ENCODE results near the gene ZDHHC1. TPM values are rescaled to one million over a fixed set of nuclear protein-coding genes. Genes with fewer than 3 reads are reported as not detected.
A peak's percentile ranks its signal among the peaks of the same experiment; 100 is the strongest.

The ZDHHC1 gene
- polyA plus RNA-seq, 3 donors = 3.3 to 14.2 (median 6.0) TPM

DNA sequence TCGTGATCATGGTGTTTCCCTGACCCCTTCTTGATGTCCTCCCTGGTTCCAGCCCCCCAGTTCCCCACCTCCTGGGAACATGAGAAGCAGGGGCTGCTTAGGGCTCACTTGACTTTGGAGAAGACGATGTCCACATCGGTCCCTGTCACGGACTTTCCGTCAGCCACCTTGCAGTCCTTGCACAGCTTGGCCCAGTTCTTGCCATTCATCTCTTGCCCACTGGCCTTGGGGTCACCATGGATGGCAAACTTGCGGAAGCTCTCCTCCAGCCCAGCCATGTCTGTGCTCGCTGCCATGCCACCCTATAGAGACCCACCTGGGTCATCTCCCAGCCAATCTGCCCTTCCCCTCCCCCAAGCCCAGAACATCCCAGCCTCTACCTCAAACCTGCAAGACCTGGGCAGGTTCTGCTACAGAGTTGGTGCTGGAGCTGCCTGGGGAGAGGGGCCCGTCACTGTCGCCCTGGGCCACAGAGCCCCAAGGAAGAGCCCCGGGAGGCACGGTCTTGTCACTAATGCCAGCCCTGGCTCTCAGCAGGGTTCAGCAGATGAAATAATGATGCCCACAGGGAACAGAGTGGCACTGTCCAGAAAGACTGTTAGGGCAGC lies 25.4 kb downstream of the ZDHHC1 start:
- peaks cover 66% of the 10 kb centered on the region for H3K4me1 Mint-ChIP-seq
- no peaks in the 10 kb centered on the region for H3K36me3 ChIP-seq (replicated peaks in 1 of 2; ENCODE audit: control insufficient read depth in 1 of 2, insufficient read depth in 2 of 2, low read length in 2 of 2)
- no peak overlapping the region for H3K9ac ChIP-seq (ENCODE audit: insufficient read depth, low read length, poor library complexity, severe bottlenecking)
- H4K20me1 ChIP-seq (ENCODE audit: insufficient read depth, low read length) = peaks cover 54% of the 10 kb centered on the region
- peaks cover 0 to 8% (median 0%) of the 10 kb centered on the region in 7 donors for H3K9me3 Mint-ChIP-seq
- H3K27ac ChIP-seq (ENCODE audit: low read depth in 1 of 2, low read length in 2 of 2) = peak overlapping the region; percentile 63 to 65
- H3K27me3 Mint-ChIP-seq (ENCODE audit: low read depth in 3 of 3) = peaks cover 19 to 48% (median 33%) of the 10 kb centered on the region in 3 donors
- H3K4me3 Mint-ChIP-seq = peak overlapping the region; percentile 66 to 83
- no peak for DNase-seq
- H3K4me1 ChIP-seq (ENCODE audit: control insufficient read depth in 1 of 2, insufficient read depth in 2 of 2, low read length in 2 of 2) = peaks cover 67 to 69% of the 10 kb centered on the region in 2 donors
- H2AFZ ChIP-seq (ENCODE audit: insufficient read depth, low read depth, low read length, poor library complexity, severe bottlenecking) = no peak overlapping the region
- H3K27ac Mint-ChIP-seq = peak overlapping the region; percentile 88 to 95 (median 94)
- peaks cover 16 to 26% of the 10 kb centered on the region in 2 donors for H3K36me3 Mint-ChIP-seq
- 69% methylated on average over 11 of the region's 11 CpGs for WGBS (ENCODE audit: insufficient coverage)
- H3K9me3 ChIP-seq (replicated peaks in 1 of 2; ENCODE audit: control insufficient read depth in 1 of 2, insufficient read depth in 1 of 2, low read length in 2 of 2) = no peaks in the 10 kb centered on the region
- no peaks in the 10 kb centered on the region for H3K79me2 ChIP-seq (ENCODE audit: insufficient read depth, low read length)
- peaks cover 0 to 19% of the 10 kb centered on the region in 2 donors for H3K27me3 ChIP-seq (ENCODE audit: control insufficient read depth in 2 of 2, insufficient read depth in 2 of 2, low read length in 2 of 2)
- H3K4me3 ChIP-seq (replicated peaks in 1 of 3; ENCODE audit: low read depth in 2 of 3, low read length in 3 of 3) = peak overlapping the region in 2 of 3 experiments; percentile 12 to 78
- intact Hi-C loops (cut with micrococcal nuclease) = no loop called here
- H3K4me2 ChIP-seq (replicated peaks; ENCODE audit: extremely low read depth, low read length, poor library complexity, severe bottlenecking) = peak overlapping the region; percentile 87
- TF ChIP-seq CTCF (IDR thresholded peaks at IDR 0.05) = no peak

DNA sequence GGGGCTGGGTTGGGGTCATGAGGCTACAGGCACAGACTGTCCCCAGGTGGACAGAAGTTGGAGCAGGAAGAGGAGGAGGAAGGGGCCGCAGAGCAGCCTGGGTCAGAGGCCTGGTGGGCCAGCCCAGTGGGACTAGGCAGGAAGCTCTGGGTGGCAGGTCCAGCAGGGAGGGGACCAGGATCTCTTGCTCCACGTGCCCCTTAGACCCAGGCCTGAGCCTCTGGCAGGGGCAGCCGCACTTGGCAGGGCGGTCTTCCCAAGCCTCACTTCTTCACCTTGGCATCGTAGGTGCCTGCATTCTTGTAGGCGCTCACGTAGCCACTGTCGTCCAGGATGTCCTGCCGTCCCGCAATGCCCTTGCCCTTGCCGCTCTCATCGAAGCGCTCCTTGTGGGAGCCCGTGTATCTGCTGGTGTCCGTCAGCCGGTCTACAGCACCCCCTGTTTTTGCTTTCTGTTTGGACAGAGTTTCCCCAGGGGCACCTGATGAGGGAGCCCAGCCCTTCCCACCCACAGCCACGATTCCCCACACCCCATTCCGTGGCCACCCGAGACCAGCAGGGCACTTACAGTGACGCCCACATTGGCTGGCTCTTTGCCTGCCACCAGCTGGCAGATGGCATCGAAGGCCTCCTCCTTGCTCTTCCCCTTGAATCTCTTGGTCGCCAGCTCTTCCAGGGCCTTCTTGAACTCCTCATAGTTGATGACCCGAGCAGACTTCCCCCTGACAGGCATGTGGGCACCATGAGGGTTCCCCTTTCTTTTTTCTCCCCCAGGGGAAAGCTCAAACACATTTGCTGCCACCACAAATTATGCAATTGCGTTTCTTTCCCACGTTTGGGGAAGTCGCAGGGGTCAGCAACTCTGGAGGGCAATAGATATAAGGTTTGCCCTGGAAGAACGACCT lies 26.1 kb downstream of the ZDHHC1 start:
- peaks cover 60 to 61% of the 10 kb centered on the region in 2 donors for H3K4me1 ChIP-seq (ENCODE audit: control insufficient read depth in 1 of 2, insufficient read depth in 2 of 2, low read length in 2 of 2)

More for the DNA sequence above, 26.1 kb downstream of the ZDHHC1 start:
- Histone ChIP-seq H2AFZ (ENCODE audit: insufficient read depth, low read depth, low read length, poor library complexity, severe bottlenecking) (no peak overlapping the region), H3K27me3 (ENCODE audit: control insufficient read depth in 2 of 2, insufficient read depth in 2 of 2, low read length in 2 of 2) (peaks cover 0 to 19% of the 10 kb centered on the region in 2 donors), H3K36me3 (replicated peaks in 1 of 2; ENCODE audit: control insufficient read depth in 1 of 2, insufficient read depth in 2 of 2, low read length in 2 of 2) (no peaks in the 10 kb centered on the region), H3K9ac (ENCODE audit: insufficient read depth, low read length, poor library complexity, severe bottlenecking) (no peak overlapping the region), H3K4me2 (replicated peaks; ENCODE audit: extremely low read depth, low read length, poor library complexity, severe bottlenecking) (peak overlapping the region; percentile 87), H4K20me1 (ENCODE audit: insufficient read depth, low read length) (peaks cover 47% of the 10 kb centered on the region), H3K4me3 (replicated peaks in 1 of 3; ENCODE audit: low read depth in 2 of 3, low read length in 3 of 3) (peak overlapping the region in 2 of 3 experiments; percentile 12 to 78), H3K27ac (ENCODE audit: low read depth in 1 of 2, low read length in 2 of 2) (peak overlapping the region; percentile 63 to 65), H3K9me3 (replicated peaks in 1 of 2; ENCODE audit: control insufficient read depth in 1 of 2, insufficient read depth in 1 of 2, low read length in 2 of 2) (no peaks in the 10 kb centered on the region), H3K79me2 (ENCODE audit: insufficient read depth, low read length) (no peaks in the 10 kb centered on the region)
- H3K27me3 Mint-ChIP-seq (ENCODE audit: low read depth in 3 of 3) = peaks cover 19 to 46% (median 32%) of the 10 kb centered on the region in 3 donors
- 53% methylated on average over 23 of the region's 27 CpGs for WGBS (ENCODE audit: insufficient coverage)
- peak overlapping the region; percentile 88 to 96 (median 94) for H3K27ac Mint-ChIP-seq
- peak overlapping the region; percentile 66 to 83 for H3K4me3 Mint-ChIP-seq
- peaks cover 16 to 26% of the 10 kb centered on the region in 2 donors for H3K36me3 Mint-ChIP-seq
- peaks cover 59% of the 10 kb centered on the region for H3K4me1 Mint-ChIP-seq
- no peak for TF ChIP-seq CTCF (IDR thresholded peaks at IDR 0.05)
- intact Hi-C loops (cut with micrococcal nuclease) = no loop called here
- DNase-seq = peak; percentile 94 to 97 (median 94)
- H3K9me3 Mint-ChIP-seq = peaks cover 0 to 8% (median 0%) of the 10 kb centered on the region in 7 donors
